Measurements from ENCODE around the gene TPSAB1.

DNA sequence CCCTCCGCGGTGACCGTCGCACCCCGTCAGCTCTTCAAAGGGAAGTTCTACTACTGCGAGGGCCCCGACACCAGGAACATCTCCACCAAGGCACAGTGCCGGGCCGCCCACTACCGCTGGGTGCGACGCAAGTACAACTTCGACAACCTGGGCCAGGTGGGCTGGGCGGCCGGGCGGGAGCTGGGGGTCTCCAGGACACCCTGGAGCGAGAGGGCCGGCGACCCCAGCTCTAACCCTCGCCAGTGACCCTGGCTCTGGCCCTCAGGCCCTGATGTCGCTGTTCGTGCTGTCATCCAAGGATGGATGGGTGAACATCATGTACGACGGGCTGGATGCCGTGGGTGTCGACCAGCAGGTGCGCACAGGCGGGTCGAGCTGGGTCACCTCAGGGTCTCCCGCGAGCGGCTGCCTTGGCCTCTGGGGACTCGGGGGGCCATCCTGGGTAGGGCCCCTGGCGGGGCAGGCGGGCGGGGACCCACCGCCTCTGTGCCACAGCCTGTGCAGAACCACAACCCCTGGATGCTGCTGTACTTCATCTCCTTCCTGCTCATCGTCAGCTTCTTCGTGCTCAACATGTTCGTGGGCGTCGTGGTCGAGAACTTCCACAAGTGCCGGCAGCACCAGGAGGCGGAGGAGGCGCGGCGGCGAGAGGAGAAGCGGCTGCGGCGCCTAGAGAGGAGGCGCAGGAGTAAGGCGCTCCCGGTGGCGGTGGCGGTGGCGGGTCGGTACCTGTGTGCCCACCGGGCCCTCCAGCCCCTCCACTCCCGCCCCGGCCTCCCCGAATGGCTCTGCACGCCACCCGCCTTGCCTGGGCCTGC lies 28.8 kb upstream of the TPSAB1 start:
- TF ChIP-seq, protein P1, sequence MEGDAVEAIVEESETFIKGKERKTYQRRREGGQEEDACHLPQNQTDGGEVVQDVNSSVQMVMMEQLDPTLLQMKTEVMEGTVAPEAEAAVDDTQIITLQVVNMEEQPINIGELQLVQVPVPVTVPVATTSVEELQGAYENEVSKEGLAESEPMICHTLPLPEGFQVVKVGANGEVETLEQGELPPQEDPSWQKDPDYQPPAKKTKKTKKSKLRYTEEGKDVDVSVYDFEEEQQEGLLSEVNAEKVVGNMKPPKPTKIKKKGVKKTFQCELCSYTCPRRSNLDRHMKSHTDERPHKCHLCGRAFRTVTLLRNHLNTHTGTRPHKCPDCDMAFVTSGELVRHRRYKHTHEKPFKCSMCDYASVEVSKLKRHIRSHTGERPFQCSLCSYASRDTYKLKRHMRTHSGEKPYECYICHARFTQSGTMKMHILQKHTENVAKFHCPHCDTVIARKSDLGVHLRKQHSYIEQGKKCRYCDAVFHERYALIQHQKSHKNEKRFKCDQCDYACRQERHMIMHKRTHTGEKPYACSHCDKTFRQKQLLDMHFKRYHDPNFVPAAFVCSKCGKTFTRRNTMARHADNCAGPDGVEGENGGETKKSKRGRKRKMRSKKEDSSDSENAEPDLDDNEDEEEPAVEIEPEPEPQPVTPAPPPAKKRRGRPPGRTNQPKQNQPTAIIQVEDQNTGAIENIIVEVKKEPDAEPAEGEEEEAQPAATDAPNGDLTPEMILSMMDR (conservative IDR thresholded peaks at IDR 0.05), result no peak
- TF ChIP-seq EZH2 (IDR thresholded peaks at IDR 0.05; ENCODE audit: low read depth), result no peak

Data from PC-9 (cell line).